HG03060 (cell line): Measurements from ENCODE around the gene ARMC3.
A peak's percentile ranks its signal among the peaks of the same experiment; 100 is the strongest.
"Not testable (repeated sequence)": the region's sequence is repeated elsewhere in the genome, so short reads cannot be mapped to it uniquely, and the experiment has no call there.

ENCODE experiments used
- ATAC-seq: cut with Tn5 transposase; IDR thresholded peaks from one replicate; pipeline ENCODE4 v1.9.1; 2021; ENCODE audit warnings: low read depth, moderate number of reproducible peaks; ENCODE audit not compliant: unreplicated experiment

Gene ARMC3

GRCh38 chr10:23070092-23070912 lies 142.4 kb downstream of the ARMC3 start:
- ATAC-seq = peak; percentile 13

- ATAC-seq = peak; percentile 32
These were observed 143.0 kb downstream of the ARMC3 start for GRCh38 chr10:23070913-23071218.

GRCh38 chr10:23072593-23072992 lies 144.7 kb downstream of the ARMC3 start:
- not testable (repeated sequence) for ATAC-seq

- ATAC-seq = no peak
These were observed 145.7 kb downstream of the ARMC3 start for GRCh38 chr10:23073527-23073926.

- ATAC-seq = no peak
These were observed 147.8 kb downstream of the ARMC3 start for GRCh38 chr10:23075672-23076071.

GRCh38 chr10:23078114-23078513 lies 150.3 kb downstream of the ARMC3 start:
- no peak for ATAC-seq

- no peak for ATAC-seq
These were observed 151.8 kb downstream of the ARMC3 start for GRCh38 chr10:23079700-23080099.

- no peak for ATAC-seq
These were observed 152.4 kb downstream of the ARMC3 start for GRCh38 chr10:23080262-23080661.

- ATAC-seq = no peak
These were observed 153.4 kb downstream of the ARMC3 start for GRCh38 chr10:23081221-23081750.

- ATAC-seq = no peak
These were observed 154.0 kb downstream of the ARMC3 start for GRCh38 chr10:23081891-23082290.
